PC-9 (cell line): ENCODE measurements around the gene IL20RA.

ENCODE experiments used
- EZH2 ChIP-seq: fragments of 200-600 bp; sonication (generic); IDR thresholded peaks from 2 replicates; pipeline ENCODE4 v1.8.0; 2017; ENCODE audit warnings: antibody characterized with exemption, low read depth
- TF ChIP-seq, protein P1 (sequence below): fragments of 200-600 bp; sonication (generic); conservative IDR thresholded peaks from 2 replicates; pipeline ENCODE4 v1.6.1; 2017; ENCODE audit warnings: mixed run types, antibody characterized with exemption, mild to moderate bottlenecking, moderate library complexity

DNA sequence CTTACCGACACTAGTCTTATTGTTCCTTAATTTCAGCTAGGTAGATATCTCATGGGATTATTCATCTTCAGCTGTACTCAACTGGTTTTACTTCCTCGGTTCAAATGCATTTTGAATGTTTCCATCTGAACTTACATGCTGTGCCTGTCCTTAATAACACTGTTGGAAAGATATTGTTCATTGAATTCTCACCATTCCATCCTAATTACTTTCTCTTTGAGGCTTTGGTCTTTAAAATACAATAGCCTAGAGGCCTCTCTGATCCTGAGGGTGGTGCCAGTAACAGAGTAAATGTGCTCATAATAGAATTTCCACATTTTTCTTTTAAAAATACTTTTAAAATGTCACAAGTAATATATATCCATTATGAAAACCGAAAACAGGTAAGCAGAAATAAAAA lies 54.0 kb downstream of the IL20RA start:
- TF ChIP-seq, protein P1, sequence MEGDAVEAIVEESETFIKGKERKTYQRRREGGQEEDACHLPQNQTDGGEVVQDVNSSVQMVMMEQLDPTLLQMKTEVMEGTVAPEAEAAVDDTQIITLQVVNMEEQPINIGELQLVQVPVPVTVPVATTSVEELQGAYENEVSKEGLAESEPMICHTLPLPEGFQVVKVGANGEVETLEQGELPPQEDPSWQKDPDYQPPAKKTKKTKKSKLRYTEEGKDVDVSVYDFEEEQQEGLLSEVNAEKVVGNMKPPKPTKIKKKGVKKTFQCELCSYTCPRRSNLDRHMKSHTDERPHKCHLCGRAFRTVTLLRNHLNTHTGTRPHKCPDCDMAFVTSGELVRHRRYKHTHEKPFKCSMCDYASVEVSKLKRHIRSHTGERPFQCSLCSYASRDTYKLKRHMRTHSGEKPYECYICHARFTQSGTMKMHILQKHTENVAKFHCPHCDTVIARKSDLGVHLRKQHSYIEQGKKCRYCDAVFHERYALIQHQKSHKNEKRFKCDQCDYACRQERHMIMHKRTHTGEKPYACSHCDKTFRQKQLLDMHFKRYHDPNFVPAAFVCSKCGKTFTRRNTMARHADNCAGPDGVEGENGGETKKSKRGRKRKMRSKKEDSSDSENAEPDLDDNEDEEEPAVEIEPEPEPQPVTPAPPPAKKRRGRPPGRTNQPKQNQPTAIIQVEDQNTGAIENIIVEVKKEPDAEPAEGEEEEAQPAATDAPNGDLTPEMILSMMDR, result no peak
- no peak for TF ChIP-seq EZH2
